ENCODE results near the gene EFNB2.

EFNB2 gene

GRCh38 chr13:106521095-106521799 is 14.2 kb downstream of the EFNB2 start:
- no peak overlapping the region for H3K27ac ChIP-seq (replicated peaks)
- no peak overlapping the region for H3K4me3 ChIP-seq (replicated peaks; ENCODE audit: insufficient read depth, low read length)
- H3K27me3 ChIP-seq (ENCODE audit: insufficient read depth, poor library complexity, severe bottlenecking), result peaks cover 2% of the 10 kb centered on the region
- DNase-seq (ENCODE audit: low read depth in 1 of 2, low spot score in 1 of 2), result no peak
- no peak for TF ChIP-seq SPI1 (IDR thresholded peaks at IDR 0.05; ENCODE audit: borderline replicate concordance, low read depth)

GRCh38 chr13:106520251-106521054 is 15.0 kb downstream of the EFNB2 start:
- DNase-seq (ENCODE audit: low read depth in 1 of 2, low spot score in 1 of 2), result no peak
- Histone ChIP-seq H3K27ac (replicated peaks) (no peak overlapping the region), H3K4me3 (replicated peaks; ENCODE audit: insufficient read depth, low read length) (no peak overlapping the region), H3K27me3 (ENCODE audit: insufficient read depth, poor library complexity, severe bottlenecking) (peaks cover 2% of the 10 kb centered on the region)
- TF ChIP-seq REST (IDR thresholded peaks at IDR 0.05; ENCODE audit: insufficient replicate concordance, low read depth) (no peak), GABPA (IDR thresholded peaks at IDR 0.05; ENCODE audit: low read depth) (no peak), SPI1 (IDR thresholded peaks at IDR 0.05; ENCODE audit: borderline replicate concordance, low read depth) (no peak), POLR2AphosphoS5 (IDR thresholded peaks at IDR 0.05; ENCODE audit: low read depth) (no peak), CTCF (IDR thresholded peaks at IDR 0.05; ENCODE audit: insufficient read depth, low read length) (no peak)

- no peak for DNase-seq (ENCODE audit: low read depth in 1 of 2, low spot score in 1 of 2)
- Histone ChIP-seq H3K27me3 (ENCODE audit: insufficient read depth, poor library complexity, severe bottlenecking) (peaks cover 2% of the 10 kb centered on the region), H3K27ac (replicated peaks) (no peak overlapping the region), H3K4me3 (replicated peaks; ENCODE audit: insufficient read depth, low read length) (no peak overlapping the region)
- TF ChIP-seq POLR2AphosphoS5 (IDR thresholded peaks at IDR 0.05; ENCODE audit: low read depth) (no peak), SPI1 (IDR thresholded peaks at IDR 0.05; ENCODE audit: borderline replicate concordance, low read depth) (no peak), CTCF (IDR thresholded peaks at IDR 0.05; ENCODE audit: insufficient read depth, low read length) (no peak), GABPA (IDR thresholded peaks at IDR 0.05; ENCODE audit: low read depth) (no peak), REST (IDR thresholded peaks at IDR 0.05; ENCODE audit: insufficient replicate concordance, low read depth) (no peak)
Measured at GRCh38 chr13:106518512-106518911, 16.9 kb downstream of the EFNB2 start.

GRCh38 chr13:106517109-106517847 is 18.2 kb downstream of the EFNB2 start:
- DNase-seq (ENCODE audit: low read depth in 1 of 2, low spot score in 1 of 2), result no peak
- H3K4me3 ChIP-seq (replicated peaks; ENCODE audit: insufficient read depth, low read length), result no peak overlapping the region
- TF ChIP-seq REST (IDR thresholded peaks at IDR 0.05; ENCODE audit: insufficient replicate concordance, low read depth) (no peak), CTCF (IDR thresholded peaks at IDR 0.05; ENCODE audit: insufficient read depth, low read length) (no peak), GABPA (IDR thresholded peaks at IDR 0.05; ENCODE audit: low read depth) (no peak), SPI1 (IDR thresholded peaks at IDR 0.05; ENCODE audit: borderline replicate concordance, low read depth) (no peak), POLR2AphosphoS5 (IDR thresholded peaks at IDR 0.05; ENCODE audit: low read depth) (no peak)
- H3K27me3 ChIP-seq (ENCODE audit: insufficient read depth, poor library complexity, severe bottlenecking), result peaks cover 2% of the 10 kb centered on the region
- no peak overlapping the region for H3K27ac ChIP-seq (replicated peaks)

Data from HL-60 (cell line).